Cardiac muscle cell (in vitro differentiated cells and primary cell): ENCODE measurements around the gene HMBS. TPM values are rescaled to one million over a fixed set of nuclear protein-coding genes. Genes with fewer than 3 reads are reported as not detected.

Experiments
- DNase-seq, 2 donors: peaks; one replicate each; pipeline versions ENCODE4 v3.0.0 to v3.0.0-alpha.2; 2010 to 2017; ENCODE audit warnings: low read depth in 1 of 2, low spot score in 1 of 2
- H3K27ac ChIP-seq: fragments of 200-600 bp; sonication (generic); 2 replicates; pipeline ENCODE4 v1.5.1; 2016
- H3K27me3 ChIP-seq: fragments of 200-600 bp; sonication (generic); 2 replicates; pipeline ENCODE4 v1.6.0; 2016; ENCODE audit warnings: control low read depth
- H3K36me3 ChIP-seq: fragments of 200-600 bp; sonication (generic); 2 replicates; pipeline ENCODE4 v1.5.1; 2016; ENCODE audit warnings: control low read depth
- H3K4me1 ChIP-seq: fragments of 200-600 bp; sonication (generic); 2 replicates; pipeline ENCODE4 v1.8.1; 2017; ENCODE audit warnings: low read depth, mild to moderate bottlenecking, mixed run types
- H3K4me3 ChIP-seq: fragments of 200-600 bp; sonication (generic); 2 replicates; pipeline ENCODE4 v1.5.1; 2016; ENCODE audit warnings: mild to moderate bottlenecking
- H3K9me3 ChIP-seq: fragments of 200-600 bp; sonication (generic); 2 replicates; pipeline ENCODE4 v1.5.1; 2017; ENCODE audit warnings: low read depth, mild to moderate bottlenecking, control low read depth
- polyA plus RNA-seq: library from polyadenylated mRNA; unstranded; fragments of >200 nt; fragmentation: Nextera tagmentation; extraction: Ambion mirVana; gene quantifications from 2 replicates; pipeline ENCODE4 v1.2.1, GENCODE V29; 2016
- total RNA-seq: library from RNA; depleted of rRNA; stranded (reverse); fragments of >200 nt; gene quantifications from 2 replicates; pipeline ENCODE4 v1.2.3, GENCODE V29; 2016
- TF ChIP-seq, protein P1 (sequence below): IDR thresholded peaks from 2 replicates; pipeline ENCODE4 v1.5.1; 2012; ENCODE audit warnings: low read depth, mild to moderate bottlenecking, low read length

HMBS gene
- total and polyA plus RNA-seq, 2 experiments from 2014 or later, result 9.6 to 92.9 TPM

DNA sequence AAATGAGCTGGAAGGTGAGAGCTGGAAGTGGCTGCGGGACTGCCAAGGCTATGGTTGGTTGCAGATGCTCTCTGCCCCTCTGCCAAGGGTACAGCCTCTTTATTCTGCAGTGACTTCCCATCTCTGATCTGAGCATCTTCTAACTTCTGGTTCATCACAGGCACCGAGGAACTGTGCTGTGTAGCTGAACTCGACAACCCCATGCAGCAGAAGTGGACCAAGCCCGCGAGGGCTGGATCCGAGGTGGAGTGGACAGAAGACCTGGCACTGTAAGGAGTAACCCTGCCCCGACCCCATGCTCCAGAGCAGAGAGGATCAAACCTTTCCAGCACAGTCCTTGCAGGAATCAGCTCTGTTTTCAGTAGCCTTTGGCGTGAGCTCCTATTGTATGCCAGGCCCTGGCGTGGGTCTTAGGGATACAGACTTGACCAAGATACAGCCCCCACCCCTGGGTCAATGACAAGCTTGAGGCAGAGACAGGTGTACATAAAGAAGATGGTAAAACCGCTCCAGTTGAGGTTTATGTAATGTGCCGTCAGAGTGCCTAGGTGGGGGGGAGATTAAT, 26.8 kb downstream of the HMBS start:
- H3K27ac ChIP-seq, result no peak overlapping the region
- H3K4me3 ChIP-seq, result no peak overlapping the region
- H3K4me1 ChIP-seq, result peaks cover 2% of the 10 kb centered on the region
- DNase-seq, result no peak
- no peaks in the 10 kb centered on the region for H3K9me3 ChIP-seq
- H3K36me3 ChIP-seq, result peaks cover 3% of the 10 kb centered on the region
- no peaks in the 10 kb centered on the region for H3K27me3 ChIP-seq
- TF ChIP-seq, protein P1, sequence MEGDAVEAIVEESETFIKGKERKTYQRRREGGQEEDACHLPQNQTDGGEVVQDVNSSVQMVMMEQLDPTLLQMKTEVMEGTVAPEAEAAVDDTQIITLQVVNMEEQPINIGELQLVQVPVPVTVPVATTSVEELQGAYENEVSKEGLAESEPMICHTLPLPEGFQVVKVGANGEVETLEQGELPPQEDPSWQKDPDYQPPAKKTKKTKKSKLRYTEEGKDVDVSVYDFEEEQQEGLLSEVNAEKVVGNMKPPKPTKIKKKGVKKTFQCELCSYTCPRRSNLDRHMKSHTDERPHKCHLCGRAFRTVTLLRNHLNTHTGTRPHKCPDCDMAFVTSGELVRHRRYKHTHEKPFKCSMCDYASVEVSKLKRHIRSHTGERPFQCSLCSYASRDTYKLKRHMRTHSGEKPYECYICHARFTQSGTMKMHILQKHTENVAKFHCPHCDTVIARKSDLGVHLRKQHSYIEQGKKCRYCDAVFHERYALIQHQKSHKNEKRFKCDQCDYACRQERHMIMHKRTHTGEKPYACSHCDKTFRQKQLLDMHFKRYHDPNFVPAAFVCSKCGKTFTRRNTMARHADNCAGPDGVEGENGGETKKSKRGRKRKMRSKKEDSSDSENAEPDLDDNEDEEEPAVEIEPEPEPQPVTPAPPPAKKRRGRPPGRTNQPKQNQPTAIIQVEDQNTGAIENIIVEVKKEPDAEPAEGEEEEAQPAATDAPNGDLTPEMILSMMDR, result no peak

DNA sequence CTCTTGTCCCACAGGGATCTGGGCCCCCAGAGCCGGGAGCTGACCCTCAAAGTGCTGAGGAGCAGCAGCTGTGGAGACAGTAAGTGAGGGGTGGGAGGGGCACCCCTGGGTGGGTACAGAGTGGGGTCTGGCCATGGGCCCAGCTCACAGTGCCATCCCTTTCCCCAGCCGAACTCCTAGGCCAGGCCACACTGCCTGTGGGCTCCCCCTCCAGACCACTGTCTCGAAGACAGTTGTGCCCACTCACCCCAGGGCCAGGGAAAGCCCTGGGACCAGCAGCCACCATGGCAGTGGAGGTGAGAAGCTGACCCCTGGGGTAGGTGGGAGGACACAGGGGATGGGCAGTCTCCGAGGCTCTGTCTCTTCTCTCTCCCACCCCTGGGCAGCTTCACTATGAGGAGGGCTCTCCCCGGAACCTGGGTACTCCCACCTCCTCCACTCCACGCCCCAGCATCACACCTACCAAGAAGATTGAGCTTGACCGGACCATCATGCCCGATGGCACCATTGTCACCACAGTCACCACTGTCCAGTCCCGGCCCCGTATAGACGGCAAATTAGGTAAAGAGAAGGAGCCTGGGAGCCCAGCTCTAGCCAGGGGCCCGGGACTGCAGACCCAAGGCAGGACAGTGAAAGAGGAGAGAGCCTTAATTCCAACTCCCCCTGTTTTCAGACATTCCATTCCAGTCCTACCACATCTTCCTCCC, 27.8 kb downstream of the HMBS start:
- H3K36me3 ChIP-seq, result peaks cover 3% of the 10 kb centered on the region
- no peak overlapping the region for H3K4me3 ChIP-seq
- no peaks in the 10 kb centered on the region for H3K9me3 ChIP-seq
- H3K4me1 ChIP-seq, result no peaks in the 10 kb centered on the region
- DNase-seq, result no peak
- no peak overlapping the region for H3K27ac ChIP-seq
- no peaks in the 10 kb centered on the region for H3K27me3 ChIP-seq
- TF ChIP-seq, protein P1, result no peak

DNA sequence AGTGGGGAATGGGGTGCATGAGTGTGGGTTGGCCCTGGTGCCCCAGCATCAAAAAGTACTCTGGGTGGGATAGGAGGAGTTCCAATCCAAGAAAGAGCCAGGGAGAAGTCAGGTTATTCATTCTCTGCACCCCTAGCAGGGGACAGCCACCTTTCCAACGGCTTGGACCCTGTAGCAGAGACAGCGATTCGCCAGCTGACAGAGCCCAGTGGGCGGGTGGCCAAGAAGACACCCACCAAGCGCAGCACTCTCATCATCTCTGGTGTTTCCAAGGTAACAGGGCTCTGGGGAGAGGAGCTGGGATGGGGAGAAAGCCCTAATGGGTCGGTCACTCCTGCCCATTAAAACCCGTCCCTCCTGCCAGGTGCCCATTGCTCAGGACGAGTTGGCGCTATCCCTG, 29.0 kb downstream of the HMBS start:
- Histone ChIP-seq H3K9me3 (no peaks in the 10 kb centered on the region), H3K36me3 (peaks cover 3% of the 10 kb centered on the region), H3K4me3 (no peak overlapping the region), H3K27ac (no peak overlapping the region), H3K27me3 (no peaks in the 10 kb centered on the region), H3K4me1 (no peaks in the 10 kb centered on the region)
- DNase-seq, result no peak
- TF ChIP-seq, protein P1, result no peak

DNA sequence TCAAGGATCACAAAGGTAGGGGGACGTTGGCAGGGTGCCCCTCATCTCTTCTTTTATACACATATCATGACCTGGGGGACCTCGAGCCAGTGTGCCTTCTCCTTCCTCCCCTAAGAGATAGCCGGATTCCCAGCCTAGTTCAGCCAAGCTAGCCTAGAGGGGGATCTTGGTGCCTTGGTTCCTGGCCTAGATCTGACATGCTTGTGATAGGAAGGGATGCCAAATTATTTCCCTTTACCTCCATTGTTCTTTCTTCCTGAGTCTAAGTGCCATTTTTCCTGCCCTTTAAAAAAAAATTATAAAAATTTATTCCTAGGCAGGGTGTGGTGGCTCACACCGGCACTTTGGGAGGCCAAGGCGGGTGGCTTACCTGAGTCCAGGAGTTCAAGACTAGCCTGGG, 29.7 kb downstream of the HMBS start:
- H3K27ac ChIP-seq, result no peak overlapping the region
- TF ChIP-seq, protein P1, result no peak

DNA sequence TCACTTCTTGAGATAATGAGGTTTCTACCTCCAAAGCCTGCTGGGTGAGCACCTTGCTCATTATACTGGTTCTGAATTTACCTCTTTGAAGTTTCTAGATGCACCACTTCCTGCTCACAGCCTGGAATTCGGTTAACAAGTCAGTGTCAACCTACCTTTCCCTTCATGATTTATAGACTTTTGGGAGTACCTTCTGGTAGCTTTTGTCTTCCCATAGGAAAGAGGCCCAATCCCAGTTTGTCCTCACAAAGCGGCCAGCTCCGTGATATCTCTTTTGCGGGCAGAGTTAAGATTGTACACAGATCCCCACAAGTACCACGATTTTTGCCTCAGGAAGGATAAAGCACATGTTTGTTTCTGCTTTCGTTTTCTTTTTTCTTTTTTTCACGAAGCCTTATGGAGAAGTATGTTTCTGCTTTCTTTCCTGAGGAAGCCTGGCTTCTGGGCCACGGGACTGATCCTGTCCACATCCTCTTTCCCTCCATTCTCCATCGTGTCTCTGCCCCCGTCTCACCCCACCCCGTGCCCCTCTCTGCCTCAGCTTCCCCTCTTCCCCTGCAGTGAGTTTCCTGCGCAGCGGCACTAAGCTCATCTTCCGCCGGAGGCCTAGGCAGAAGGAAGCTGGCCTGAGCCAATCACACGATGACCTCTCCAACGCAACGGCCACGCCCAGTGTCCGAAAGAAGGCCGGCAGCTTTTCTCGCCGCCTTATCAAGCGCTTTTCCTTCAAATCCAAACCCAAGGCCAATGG, 31.0 kb downstream of the HMBS start:
- H3K9me3 ChIP-seq, result no peaks in the 10 kb centered on the region
- TF ChIP-seq, protein P1, result no peak
- no peak for DNase-seq
- H3K4me1 ChIP-seq, result peaks cover 4% of the 10 kb centered on the region
- H3K27me3 ChIP-seq, result no peaks in the 10 kb centered on the region
- H3K27ac ChIP-seq, result no peak overlapping the region
- H3K4me3 ChIP-seq, result no peak overlapping the region
- H3K36me3 ChIP-seq, result peaks cover 3% of the 10 kb centered on the region

More for the DNA sequence above, 29.7 kb downstream of the HMBS start:
- no peak overlapping the region for H3K4me3 ChIP-seq
- no peaks in the 10 kb centered on the region for H3K27me3 ChIP-seq
- no peaks in the 10 kb centered on the region for H3K9me3 ChIP-seq
- no peak for DNase-seq
- H3K4me1 ChIP-seq, result no peaks in the 10 kb centered on the region
- H3K36me3 ChIP-seq, result peaks cover 3% of the 10 kb centered on the region
